ENCODE results near the gene ZNF81. TPM values are rescaled to one million over a fixed set of nuclear protein-coding genes. Genes with fewer than 3 reads are reported as not detected.

Gene ZNF81
- polyA plus RNA-seq, 1 donor from 2014 or later: 7.0 TPM

- H3K79me2 ChIP-seq (replicated peaks; ENCODE audit: insufficient read depth, low read length): no peaks in the 10 kb centered on the region
- H3K4me3 ChIP-seq (ENCODE audit: low read length): no peak overlapping the region
- H2AFZ ChIP-seq (ENCODE audit: low read depth, low read length): no peak overlapping the region
- H3K9me2 ChIP-seq (ENCODE audit: insufficient read depth, low read length): no peaks in the 10 kb centered on the region
- H3K27ac ChIP-seq (ENCODE audit: low read length): no peak overlapping the region
- H3K36me3 ChIP-seq (ENCODE audit: insufficient read depth, low read length): no peaks in the 10 kb centered on the region
- no peak overlapping the region for H3K9ac ChIP-seq (ENCODE audit: low read length)
- H3F3A ChIP-seq (ENCODE audit: insufficient read depth, low read length, poor library complexity, severe bottlenecking): no peaks in the 10 kb centered on the region
- no peaks in the 10 kb centered on the region for H4K20me1 ChIP-seq (ENCODE audit: insufficient read depth)
- no peaks in the 10 kb centered on the region for H3K27me3 ChIP-seq (ENCODE audit: insufficient read depth, low read depth, low read length)
- H3K4me2 ChIP-seq (ENCODE audit: low read length): no peak overlapping the region
- TF ChIP-seq, protein P1, sequence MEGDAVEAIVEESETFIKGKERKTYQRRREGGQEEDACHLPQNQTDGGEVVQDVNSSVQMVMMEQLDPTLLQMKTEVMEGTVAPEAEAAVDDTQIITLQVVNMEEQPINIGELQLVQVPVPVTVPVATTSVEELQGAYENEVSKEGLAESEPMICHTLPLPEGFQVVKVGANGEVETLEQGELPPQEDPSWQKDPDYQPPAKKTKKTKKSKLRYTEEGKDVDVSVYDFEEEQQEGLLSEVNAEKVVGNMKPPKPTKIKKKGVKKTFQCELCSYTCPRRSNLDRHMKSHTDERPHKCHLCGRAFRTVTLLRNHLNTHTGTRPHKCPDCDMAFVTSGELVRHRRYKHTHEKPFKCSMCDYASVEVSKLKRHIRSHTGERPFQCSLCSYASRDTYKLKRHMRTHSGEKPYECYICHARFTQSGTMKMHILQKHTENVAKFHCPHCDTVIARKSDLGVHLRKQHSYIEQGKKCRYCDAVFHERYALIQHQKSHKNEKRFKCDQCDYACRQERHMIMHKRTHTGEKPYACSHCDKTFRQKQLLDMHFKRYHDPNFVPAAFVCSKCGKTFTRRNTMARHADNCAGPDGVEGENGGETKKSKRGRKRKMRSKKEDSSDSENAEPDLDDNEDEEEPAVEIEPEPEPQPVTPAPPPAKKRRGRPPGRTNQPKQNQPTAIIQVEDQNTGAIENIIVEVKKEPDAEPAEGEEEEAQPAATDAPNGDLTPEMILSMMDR (IDR thresholded peaks at IDR 0.05; ENCODE audit: poor library complexity, severe bottlenecking): no peak
- no peak for TF ChIP-seq POLR2AphosphoS5 (IDR thresholded peaks at IDR 0.05)
- TF ChIP-seq SMC3 (conservative IDR thresholded peaks at IDR 0.05; ENCODE audit: poor library complexity): no peak
- no peak for TF ChIP-seq EZH2 (IDR thresholded peaks at IDR 0.05; ENCODE audit: borderline replicate concordance, insufficient read depth, low read length, poor library complexity, severe bottlenecking)
- no peak for TF ChIP-seq TAF1 (IDR thresholded peaks at IDR 0.05; ENCODE audit: low read depth)
- no peaks in the 10 kb centered on the region for H3K9me3 ChIP-seq (ENCODE audit: low read length)
Observed at GRCh38 chrX:47843363-47843762, 6.7 kb downstream of the ZNF81 start.

GRCh38 chrX:47844117-47844516 is 7.4 kb downstream of the ZNF81 start:
- Histone ChIP-seq H3K27ac (ENCODE audit: low read length) (no peak overlapping the region), H4K20me1 (ENCODE audit: insufficient read depth) (no peaks in the 10 kb centered on the region), H3K9me2 (ENCODE audit: insufficient read depth, low read length) (no peaks in the 10 kb centered on the region), H3K4me3 (ENCODE audit: low read length) (no peak overlapping the region), H3F3A (ENCODE audit: insufficient read depth, low read length, poor library complexity, severe bottlenecking) (no peaks in the 10 kb centered on the region), H3K4me2 (ENCODE audit: low read length) (no peak overlapping the region), H3K79me2 (replicated peaks; ENCODE audit: insufficient read depth, low read length) (no peaks in the 10 kb centered on the region), H2AFZ (ENCODE audit: low read depth, low read length) (no peak overlapping the region), H3K36me3 (ENCODE audit: insufficient read depth, low read length) (no peaks in the 10 kb centered on the region), H3K27me3 (ENCODE audit: insufficient read depth, low read depth, low read length) (no peaks in the 10 kb centered on the region), H3K9ac (ENCODE audit: low read length) (no peak overlapping the region), H3K9me3 (ENCODE audit: low read length) (no peaks in the 10 kb centered on the region)
- no peak for TF ChIP-seq RAD21 (conservative IDR thresholded peaks at IDR 0.05)
- no peak for TF ChIP-seq MXI1 (conservative IDR thresholded peaks at IDR 0.05; ENCODE audit: poor library complexity, severe bottlenecking)
- TF ChIP-seq, protein P2, sequence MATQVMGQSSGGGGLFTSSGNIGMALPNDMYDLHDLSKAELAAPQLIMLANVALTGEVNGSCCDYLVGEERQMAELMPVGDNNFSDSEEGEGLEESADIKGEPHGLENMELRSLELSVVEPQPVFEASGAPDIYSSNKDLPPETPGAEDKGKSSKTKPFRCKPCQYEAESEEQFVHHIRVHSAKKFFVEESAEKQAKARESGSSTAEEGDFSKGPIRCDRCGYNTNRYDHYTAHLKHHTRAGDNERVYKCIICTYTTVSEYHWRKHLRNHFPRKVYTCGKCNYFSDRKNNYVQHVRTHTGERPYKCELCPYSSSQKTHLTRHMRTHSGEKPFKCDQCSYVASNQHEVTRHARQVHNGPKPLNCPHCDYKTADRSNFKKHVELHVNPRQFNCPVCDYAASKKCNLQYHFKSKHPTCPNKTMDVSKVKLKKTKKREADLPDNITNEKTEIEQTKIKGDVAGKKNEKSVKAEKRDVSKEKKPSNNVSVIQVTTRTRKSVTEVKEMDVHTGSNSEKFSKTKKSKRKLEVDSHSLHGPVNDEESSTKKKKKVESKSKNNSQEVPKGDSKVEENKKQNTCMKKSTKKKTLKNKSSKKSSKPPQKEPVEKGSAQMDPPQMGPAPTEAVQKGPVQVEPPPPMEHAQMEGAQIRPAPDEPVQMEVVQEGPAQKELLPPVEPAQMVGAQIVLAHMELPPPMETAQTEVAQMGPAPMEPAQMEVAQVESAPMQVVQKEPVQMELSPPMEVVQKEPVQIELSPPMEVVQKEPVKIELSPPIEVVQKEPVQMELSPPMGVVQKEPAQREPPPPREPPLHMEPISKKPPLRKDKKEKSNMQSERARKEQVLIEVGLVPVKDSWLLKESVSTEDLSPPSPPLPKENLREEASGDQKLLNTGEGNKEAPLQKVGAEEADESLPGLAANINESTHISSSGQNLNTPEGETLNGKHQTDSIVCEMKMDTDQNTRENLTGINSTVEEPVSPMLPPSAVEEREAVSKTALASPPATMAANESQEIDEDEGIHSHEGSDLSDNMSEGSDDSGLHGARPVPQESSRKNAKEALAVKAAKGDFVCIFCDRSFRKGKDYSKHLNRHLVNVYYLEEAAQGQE (IDR thresholded peaks at IDR 0.05; ENCODE audit: borderline replicate concordance): no peak

GRCh38 chrX:47846040-47846439 is 9.3 kb downstream of the ZNF81 start:
- no peak overlapping the region for H2AFZ ChIP-seq (ENCODE audit: low read depth, low read length)
- no peaks in the 10 kb centered on the region for H3F3A ChIP-seq (ENCODE audit: insufficient read depth, low read length, poor library complexity, severe bottlenecking)
- no peak overlapping the region for H3K4me3 ChIP-seq (ENCODE audit: low read length)
- H3K27ac ChIP-seq (ENCODE audit: low read length): no peak overlapping the region
- H3K79me2 ChIP-seq (replicated peaks; ENCODE audit: insufficient read depth, low read length): no peaks in the 10 kb centered on the region
- no peaks in the 10 kb centered on the region for H4K20me1 ChIP-seq (ENCODE audit: insufficient read depth)
- no peak overlapping the region for H3K9ac ChIP-seq (ENCODE audit: low read length)
- H3K27me3 ChIP-seq (ENCODE audit: insufficient read depth, low read depth, low read length): no peaks in the 10 kb centered on the region
- TF ChIP-seq, protein P1 (IDR thresholded peaks at IDR 0.05; ENCODE audit: poor library complexity, severe bottlenecking): no peak
- no peak for TF ChIP-seq EP300 (conservative IDR thresholded peaks at IDR 0.05; ENCODE audit: poor library complexity, severe bottlenecking)
- TF ChIP-seq MXI1 (conservative IDR thresholded peaks at IDR 0.05; ENCODE audit: poor library complexity, severe bottlenecking): no peak
- TF ChIP-seq POLR2AphosphoS5 (IDR thresholded peaks at IDR 0.05): no peak
- no peak for TF ChIP-seq TAF1 (IDR thresholded peaks at IDR 0.05; ENCODE audit: low read depth)
- TF ChIP-seq RAD21 (conservative IDR thresholded peaks at IDR 0.05): no peak
- no peak for TF ChIP-seq EZH2 (IDR thresholded peaks at IDR 0.05; ENCODE audit: borderline replicate concordance, insufficient read depth, low read length, poor library complexity, severe bottlenecking)
- TF ChIP-seq SMC3 (conservative IDR thresholded peaks at IDR 0.05; ENCODE audit: poor library complexity): no peak
- TF ChIP-seq, protein P2 (IDR thresholded peaks at IDR 0.05; ENCODE audit: borderline replicate concordance): no peak
- H3K36me3 ChIP-seq (ENCODE audit: insufficient read depth, low read length): no peaks in the 10 kb centered on the region
- no peaks in the 10 kb centered on the region for H3K9me3 ChIP-seq (ENCODE audit: low read length)
- no peak overlapping the region for H3K4me2 ChIP-seq (ENCODE audit: low read length)
- H3K9me2 ChIP-seq (ENCODE audit: insufficient read depth, low read length): no peaks in the 10 kb centered on the region
